HG02938 (cell line): ENCODE data around the gene KIF26B.
A peak's percentile ranks its signal among the peaks of the same experiment; 100 is the strongest.

ENCODE experiments used
- ATAC-seq: cut with Tn5 transposase; IDR thresholded peaks from one replicate; pipeline ENCODE4 v1.9.1; 2021; ENCODE audit warnings: mild to moderate bottlenecking, moderate library complexity; ENCODE audit not compliant: unreplicated experiment

The KIF26B gene

DNA sequence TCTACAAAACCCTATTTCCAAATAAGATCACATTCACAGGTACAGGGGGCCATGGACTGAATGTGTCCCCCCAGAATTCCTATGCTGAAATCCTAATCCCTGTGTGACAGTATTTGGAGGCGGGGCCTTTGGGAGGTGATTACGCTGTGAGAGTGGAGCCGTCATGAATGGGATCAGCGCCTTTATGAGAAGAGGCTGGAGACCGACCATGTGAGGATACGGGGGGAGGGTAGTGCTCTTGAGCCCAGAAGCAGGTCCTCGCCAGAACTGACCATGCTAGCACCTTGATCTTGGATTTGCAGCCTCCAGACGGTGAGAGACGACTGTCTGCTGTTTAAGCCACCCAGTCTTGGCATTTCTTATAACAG is 23.8 kb upstream of the KIF26B start:
- no peak for ATAC-seq

DNA sequence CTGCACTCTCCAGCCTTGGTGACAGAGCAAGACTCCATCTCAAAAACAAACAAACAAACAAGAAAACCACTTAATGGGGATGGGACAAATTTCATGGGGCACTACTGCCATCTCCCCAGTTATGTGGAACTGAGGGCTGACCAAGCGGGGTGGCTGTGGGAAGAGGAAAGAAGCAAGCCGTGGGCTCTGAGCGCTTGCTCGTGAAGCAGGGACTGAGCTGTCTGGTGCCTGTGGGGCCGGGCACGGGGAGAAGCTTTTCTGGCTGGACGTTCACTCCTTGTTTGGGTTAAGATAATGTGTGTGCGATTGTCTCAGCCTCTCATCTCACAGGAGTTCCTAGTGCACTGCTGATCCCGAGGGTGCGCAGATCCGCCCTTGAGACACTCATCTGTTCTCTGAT is 22.0 kb upstream of the KIF26B start:
- no peak for ATAC-seq

DNA sequence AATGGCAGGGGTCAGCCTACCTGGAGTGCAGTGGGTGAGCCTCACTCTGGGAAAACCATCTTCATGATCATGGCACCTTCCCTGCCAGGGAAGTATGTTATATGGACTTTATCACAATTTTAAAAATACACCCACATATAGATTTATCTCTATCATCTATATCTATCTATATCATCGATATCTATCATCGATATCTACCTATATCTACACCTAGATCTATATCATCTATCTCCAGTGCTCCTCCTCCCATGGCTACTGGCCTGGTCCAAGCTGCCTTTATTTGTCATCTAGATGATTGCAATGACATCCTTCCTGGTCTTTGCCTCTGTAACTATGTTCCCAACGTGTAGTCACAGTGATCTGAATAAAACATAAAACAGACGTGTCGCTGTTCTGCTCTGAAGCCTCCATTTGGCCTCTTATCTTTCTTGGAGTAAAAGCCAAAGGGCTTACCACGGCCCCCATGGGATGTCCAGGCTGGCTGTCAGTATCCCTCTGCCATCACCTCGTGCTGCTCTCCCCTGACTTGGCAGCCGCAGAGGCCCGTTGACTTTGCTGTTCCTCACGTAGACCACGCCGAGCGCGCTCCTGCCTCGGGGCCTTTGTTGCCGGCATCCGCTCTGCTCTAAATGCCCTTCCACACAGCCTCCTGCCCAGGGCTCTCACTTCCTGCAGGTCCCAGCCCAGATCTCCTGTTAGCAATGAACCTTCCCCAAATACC is 20.6 kb upstream of the KIF26B start:
- ATAC-seq: no peak

DNA sequence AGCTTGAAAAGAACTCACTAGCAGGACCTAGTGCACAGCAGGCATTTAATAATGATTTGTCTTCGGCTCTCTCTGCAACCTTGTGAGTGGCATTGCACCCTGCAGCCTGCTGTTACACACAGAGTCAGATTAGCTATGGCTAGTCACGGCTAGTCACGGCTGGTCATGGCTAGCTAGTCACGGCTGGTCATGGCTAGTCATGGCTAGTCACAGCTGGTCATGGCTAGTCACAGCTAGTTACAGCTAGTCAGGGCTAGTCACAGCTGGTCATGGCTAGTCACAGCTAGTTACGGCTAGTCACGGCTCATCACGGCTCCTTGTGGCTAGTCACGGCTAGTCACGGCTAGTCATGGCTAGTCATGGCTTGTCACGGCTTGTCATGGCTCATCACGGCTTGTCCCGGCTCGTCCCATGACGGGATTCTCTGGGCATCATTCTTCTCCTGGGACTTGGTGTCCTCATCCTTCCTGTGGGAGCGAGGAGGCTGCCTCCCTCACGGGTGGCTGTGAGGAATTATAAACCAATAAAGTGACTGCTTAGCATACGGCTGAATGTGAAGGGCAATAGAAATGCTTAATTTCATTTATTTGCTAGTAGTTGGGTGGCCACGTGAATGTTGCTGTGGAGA is 12.5 kb upstream of the KIF26B start:
- no peak for ATAC-seq

DNA sequence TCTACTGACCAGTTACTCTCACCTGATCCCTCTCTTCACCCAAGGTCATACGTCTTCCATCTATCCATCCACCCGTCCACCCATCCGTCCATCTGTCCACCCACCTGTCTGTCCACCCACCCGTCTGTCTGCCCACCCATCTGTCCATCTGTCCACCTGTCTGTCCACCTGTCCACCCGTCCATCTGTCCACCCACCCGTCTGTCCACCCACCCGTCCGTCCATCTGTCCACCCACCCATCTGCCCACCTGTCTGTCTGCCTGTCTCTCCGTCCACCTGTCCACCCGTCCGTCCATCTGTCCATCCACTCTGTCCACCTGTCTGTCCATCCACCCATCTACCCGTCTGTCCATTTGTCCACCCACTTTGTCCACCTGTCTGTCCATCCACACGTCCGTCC is 11.8 kb upstream of the KIF26B start:
- no peak for ATAC-seq

DNA sequence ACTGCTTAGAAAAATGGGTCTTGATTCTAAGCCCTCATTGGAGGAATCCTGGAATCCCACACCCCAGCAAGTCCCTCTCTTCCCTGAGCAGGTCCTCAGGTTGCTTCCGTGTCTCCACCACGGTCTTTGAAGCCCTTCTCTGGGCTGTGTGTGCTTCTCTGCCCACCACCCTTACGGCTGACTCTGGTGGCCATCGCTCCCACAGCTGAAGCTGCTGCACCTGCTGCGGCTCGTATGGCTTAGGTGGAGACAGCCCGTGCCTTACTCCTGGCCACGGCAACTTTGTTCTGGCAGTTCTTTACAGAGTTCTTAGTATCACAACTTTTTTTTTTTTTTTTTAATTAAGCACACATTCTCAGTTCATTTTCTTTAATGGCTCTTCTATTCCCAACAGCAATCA is 10.9 kb upstream of the KIF26B start:
- ATAC-seq: no peak

DNA sequence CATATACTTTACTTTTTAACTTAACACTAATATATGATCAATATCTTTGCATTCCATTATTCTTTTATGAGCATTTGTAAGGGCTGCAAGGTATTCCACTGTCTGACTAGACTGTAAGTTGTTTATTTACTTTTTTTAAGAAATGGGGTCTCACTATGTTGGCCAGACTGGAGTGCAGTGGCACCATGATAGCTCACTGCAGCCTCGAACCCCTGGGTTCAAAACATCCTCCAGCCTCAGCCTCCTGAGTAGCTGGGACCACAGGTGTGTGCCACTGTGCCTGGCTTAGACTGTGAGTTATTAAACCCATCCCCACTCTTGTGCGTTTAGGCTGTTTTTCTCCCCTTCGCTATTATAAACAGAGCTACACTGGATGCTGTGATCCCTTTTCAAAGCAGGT is 6.7 kb upstream of the KIF26B start:
- no peak for ATAC-seq

DNA sequence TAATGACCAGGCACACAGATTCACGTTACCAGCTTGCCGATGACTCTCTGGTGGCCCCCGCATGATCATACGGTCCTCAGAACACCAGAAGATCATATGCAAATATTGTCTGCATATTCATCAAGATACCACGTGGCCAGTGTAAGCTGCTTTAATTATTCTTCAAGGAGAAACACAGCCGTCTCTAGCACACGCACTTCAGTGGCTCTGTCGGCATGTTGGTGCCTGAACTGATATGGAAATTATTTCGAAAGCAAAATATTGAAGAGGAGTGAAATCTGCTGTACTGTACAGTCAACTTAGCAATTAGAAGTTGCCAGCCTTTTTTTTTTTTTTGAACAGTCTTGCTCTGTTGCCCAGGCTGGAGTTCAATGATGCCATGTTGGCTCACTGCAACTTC is 5.9 kb upstream of the KIF26B start:
- no peak for ATAC-seq

DNA sequence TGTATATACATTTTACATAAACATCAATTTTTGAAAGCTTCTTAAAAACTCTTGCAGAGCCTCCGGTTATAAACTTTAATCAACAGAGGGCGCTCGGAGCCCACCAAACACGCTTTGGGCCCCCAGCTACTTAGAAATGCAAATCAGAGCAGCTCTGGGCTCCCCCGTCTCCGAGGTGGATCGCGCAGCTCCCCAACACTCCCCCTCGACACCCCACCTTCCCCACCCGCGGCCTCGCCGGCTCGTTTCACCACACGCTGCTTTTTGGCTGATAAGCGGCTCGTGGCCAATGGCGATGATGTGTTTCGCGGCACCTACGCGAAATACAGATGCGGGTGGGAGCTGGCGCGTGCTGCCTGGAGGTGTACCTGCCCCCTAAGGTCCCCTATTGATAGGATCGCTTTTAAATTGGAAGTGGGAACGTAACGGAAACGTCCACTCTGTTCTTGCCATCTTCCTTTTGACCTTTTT is 1.7 kb upstream of the KIF26B start:
- ATAC-seq: no peak

DNA sequence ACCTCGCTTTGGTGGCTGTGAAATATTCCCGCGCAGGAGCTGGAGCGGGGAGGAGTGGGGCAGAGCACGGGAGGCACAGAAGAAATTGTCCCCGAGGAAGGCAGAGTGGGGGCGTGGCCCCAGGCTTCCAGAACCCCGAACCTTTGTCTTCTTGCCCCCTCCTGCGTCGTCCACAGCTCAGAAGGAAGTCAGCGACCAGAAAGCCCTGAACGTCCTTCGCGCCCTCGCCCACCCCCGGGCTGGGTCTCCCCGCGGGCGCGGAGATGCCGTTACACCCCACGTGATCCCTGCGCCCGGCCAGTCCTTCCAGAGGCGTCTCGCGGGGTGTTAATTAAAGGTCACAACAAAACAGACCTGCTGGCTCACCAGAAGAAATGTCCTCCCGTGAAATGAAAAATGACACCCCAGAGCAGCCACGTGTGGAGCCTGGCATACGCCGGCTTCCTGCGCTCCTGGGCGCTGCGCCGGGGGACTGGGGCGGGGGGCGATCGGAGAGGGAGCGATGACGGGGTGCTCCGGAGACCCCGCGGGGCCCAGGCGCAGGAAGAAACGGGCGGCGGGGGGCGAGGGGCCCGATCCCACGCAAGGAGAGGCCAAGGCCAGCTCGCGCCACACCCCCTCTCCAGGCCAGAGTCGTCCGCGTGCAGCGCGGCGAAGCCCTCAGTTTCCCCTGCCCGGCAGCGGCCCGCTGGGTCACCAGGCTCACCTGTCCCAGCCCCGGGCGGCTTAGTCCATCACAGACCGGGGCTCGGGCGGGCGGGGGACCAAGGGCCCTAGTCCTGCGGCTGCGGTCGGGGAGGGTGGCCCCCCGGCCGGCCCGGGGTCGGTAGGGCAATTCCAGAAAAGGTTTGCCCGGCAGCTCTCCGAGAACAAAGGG is 995 bp upstream of the KIF26B start:
- ATAC-seq: no peak

DNA sequence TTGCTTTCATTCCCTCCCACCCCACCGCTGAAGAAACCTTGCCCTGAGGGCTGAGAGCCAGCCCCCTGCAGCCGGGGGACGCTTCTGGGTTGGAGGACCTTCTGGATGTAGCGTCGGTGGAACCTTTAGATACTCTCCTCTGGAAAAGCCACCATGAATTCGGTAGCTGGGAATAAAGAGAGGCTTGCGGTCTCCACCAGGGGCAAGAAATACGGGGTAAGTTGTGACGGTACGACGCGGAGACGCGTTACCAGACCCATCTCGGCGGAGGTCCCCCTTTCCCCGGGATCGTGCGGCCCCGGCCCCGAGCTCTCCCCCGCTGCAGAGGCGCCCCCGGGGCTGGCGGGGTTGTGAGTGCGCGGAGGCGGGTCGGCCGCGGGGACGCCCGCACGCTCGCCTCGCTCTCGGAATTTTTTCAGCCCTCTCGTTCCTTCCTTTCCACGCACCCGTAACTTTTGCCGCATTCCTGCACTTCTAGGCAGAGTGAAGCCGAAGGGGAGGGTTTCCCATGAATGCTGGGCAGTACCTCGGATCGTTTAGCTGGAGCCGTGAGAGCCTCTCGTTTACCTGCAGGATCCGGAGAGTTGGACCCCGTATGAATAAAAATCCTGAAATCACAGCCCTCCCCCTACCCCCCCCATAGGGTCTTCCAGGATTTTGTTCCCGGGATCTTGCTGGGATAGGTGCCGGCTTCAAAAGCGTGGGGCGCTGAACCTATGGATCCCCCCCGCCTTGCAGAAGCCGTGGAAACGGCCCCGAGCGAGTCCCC is 671 bp downstream of the KIF26B start:
- no peak for ATAC-seq

DNA sequence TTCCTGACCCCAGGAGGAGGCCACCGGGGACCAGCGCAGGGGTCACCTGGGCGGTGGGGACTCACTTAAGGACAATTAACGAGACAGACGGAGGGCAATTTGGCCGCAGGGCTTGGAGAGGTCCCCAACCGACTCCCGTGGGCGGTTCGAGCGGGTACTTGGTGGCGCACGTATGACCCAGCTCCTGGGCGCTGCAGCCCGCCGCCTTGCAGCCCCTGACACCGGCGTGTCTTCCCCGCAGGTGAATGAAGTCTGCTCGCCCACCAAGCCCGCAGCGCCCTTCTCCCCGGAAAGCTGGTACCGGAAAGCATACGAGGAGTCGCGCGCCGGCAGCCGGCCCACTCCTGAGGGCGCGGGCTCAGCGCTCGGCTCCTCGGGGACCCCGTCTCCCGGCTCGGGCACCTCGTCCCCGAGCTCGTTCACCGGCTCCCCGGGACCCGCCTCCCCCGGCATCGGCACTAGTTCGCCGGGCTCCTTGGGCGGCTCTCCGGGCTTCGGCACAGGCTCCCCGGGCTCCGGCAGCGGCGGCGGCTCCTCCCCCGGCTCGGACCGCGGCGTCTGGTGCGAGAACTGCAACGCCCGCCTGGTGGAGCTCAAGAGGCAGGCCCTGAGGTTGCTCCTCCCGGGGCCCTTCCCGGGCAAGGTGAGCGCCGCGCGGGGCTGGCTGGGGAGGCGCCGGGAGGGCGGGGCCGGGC is 1.4 kb downstream of the KIF26B start:
- peak; percentile 86 for ATAC-seq

DNA sequence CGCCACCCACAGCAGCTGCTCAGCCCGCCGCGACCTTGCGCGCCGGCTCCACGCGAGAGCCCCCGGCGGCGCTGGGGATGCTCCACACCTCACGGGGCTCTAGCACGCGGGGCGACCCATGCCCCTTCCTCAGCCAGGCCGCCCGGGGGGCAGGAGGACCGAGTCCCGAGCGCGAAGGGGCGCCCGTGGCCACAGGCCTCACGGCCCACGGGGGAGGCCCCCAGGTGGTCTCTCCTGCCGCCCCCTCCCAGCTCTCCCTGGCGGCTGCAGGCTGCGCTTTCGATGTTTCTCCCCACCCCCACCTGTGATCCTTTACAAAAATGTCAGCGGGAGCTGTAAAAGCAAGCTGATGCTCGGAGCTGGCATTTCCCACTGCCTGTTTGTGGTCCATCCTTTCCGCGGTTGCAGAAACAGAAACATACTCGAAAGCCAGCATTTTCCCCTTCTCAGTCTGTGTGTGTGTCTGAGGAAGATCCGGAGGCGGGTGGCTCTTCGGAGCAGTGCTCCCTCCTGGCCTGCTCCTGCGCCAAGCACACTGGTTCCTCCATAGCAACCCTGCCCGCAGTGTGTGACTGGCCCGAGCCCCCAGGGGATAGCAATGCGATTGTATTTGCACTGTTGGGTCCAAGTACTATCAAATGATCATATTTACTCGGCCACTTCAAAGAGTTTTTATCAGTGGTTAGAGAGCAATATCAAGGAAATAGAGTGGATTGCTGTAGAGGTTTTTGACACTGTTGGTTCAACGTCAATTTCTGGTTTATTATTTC is 2.1 kb downstream of the KIF26B start:
- peak; percentile 4 for ATAC-seq

DNA sequence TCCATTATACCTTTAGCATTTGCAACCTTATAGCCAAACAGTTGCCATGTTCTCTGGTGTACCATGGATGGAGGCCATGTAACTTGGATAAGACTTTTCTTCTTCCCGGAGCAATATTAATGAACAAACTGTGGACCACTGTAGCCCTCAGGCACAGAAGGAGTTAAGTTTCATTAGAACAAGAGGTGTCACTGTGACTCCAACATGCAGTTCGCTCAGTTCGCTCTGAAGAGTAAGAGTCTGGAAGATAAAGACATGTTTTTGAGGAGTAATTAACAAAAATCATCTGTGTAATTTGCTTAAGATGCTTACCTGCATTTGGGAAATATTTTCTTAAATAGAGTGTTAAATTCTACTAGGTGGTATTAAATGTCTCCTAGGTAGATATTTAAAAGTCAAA is 4.1 kb downstream of the KIF26B start:
- ATAC-seq: no peak

DNA sequence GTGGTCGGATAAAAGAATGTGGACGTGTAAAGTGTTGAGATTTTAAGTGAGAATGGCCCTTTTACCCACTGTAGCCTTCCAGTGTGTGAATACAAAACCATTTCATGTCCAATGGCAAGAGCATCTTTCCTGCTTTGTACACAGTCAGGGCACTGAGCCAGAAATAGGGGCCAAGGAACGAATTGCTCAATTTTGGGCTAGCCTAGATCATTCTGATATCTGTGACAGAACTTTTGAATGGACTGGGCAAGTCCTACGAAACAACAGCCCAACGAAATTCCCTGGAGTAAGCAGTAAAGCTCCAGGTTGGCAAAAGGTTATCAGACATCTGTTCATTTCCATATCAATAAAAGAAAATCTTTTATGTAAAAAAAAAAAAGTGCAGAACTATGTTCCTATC is 5.5 kb downstream of the KIF26B start:
- no peak for ATAC-seq

DNA sequence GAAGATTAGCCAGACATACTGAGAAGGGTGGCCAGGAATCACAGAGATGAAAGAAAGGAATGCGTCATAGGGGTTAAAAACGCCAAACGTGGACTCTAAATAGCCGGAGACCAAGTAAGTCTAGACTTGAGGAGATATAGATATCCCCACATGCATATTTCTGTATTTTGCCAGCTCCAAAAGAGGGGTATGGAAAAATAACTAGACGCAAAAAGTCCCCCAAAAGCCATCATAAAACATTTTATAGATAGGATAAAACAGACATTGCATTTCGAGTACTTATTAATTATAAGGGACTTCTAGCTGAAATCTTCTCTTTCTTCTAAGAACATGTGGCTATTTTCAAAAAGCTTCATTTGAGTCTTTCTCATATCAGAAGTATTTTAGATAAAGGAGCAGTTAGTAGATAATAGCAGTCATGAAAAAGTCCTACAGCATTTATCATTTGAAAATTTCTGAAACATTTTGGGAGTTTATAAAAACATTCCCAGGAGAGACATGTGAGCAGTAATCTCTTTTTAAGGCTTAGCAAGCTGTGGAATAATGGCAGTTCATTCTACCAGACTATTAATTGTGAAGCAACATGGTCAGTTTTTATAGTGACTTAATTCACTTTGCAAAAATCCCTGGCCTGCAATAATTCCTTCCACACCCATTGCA is 6.1 kb downstream of the KIF26B start:
- ATAC-seq: no peak

DNA sequence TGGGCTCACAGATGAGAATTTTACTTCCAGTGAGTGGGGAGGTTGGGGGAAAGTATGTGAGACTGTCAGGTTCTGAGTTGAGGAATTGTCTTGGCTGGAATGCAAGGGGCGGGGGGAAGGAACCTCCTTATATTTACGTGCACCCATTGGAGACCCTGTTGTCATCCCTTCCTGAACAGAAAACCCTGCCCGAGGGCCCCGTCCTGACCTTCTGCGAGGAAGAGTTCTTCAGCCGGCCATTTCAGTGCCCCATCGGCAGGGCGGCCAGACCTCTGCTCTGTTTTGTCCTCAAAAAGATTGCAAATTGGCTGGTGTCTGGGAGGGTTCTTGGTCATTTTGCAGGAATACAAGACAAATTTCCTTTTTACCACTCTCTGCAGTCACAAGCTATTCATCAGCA is 7.1 kb downstream of the KIF26B start:
- ATAC-seq: no peak

DNA sequence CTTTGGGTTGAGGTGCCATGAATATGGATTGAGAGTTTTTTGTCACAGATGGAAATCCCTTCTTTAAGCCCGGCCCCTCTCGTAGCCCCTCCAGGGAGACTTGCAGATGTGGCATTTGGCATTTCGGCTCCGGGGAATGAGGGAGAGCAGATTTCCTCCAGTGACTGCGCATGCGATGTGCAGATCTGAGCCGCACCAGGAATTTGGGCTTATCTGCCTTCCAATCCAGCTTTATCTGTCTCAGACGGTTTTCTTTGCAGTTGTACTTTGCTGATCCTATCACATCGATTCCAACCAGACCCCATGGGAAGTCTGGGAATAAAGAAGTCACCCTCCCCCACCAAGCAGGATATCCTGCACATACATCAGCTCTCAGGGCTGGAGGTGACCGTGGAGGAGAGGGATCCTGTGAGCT is 11.7 kb downstream of the KIF26B start:
- ATAC-seq: no peak

DNA sequence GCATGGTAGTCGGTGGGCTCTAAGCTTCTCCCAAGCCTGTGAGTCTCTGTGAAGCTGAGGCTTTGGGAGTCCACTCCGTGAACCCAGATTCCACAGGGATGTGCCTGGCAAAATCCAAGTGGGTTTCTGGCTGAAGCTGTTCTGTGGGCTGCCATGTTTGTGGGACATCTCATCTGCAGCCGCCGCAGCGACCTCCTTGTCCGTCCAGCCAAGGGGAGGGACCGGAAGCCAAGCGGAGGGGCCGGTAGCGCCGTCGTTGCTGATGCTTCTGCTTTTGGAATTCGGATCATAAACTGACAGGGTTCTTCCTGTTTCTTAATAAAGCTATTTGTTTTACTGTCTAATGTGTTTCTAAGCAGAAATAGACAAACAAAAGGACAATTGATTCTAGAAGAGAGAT is 13.3 kb downstream of the KIF26B start:
- ATAC-seq: no peak
